GM12891 (cell line): ENCODE data around the gene CD109.
"Not testable (repeated sequence)": the region's sequence is repeated elsewhere in the genome, so short reads cannot be mapped to it uniquely, and the experiment has no call there.

Source experiments
- DNase-seq: peaks from one replicate; pipeline ENCODE4 v3.0.0; 2011; ENCODE audit warnings: low spot score; ENCODE audit not compliant: insufficient read length
- FAIRE-seq: peaks from 2 replicates; lab custom pipeline; 2011; peaks lifted over from hg19 to GRCh38; lab: Jason Lieb, UNC
- PAX5 ChIP-seq: IDR thresholded peaks from 2 replicates; pipeline ENCODE4 v1.6.1; 2011; ENCODE audit warnings: low read length, moderate library complexity, mild to moderate bottlenecking; ENCODE audit not compliant: insufficient read depth, severe bottlenecking
- POLR2A ChIP-seq: IDR thresholded peaks from 2 replicates; pipeline ENCODE4 v1.6.1; 2011; ENCODE audit warnings: low read depth, low read length, control low read depth
- POLR2AphosphoS5 ChIP-seq: IDR thresholded peaks from 2 replicates; pipeline ENCODE4 v1.6.1; 2011; ENCODE audit warnings: low read depth, low read length, control low read depth
- POU2F2 ChIP-seq: IDR thresholded peaks from 2 replicates; pipeline ENCODE4 v1.6.1; 2011; ENCODE audit warnings: low read depth, mild to moderate bottlenecking, control low read depth, low read length, moderate library complexity
- SPI1 ChIP-seq: IDR thresholded peaks from 2 replicates; pipeline ENCODE4 v1.6.1; 2011; ENCODE audit warnings: low read depth, low read length, control low read depth
- TAF1 ChIP-seq: IDR thresholded peaks from 2 replicates; pipeline ENCODE4 v1.6.1; 2011; ENCODE audit warnings: low read depth, low read length, control low read depth

Gene CD109

DNA sequence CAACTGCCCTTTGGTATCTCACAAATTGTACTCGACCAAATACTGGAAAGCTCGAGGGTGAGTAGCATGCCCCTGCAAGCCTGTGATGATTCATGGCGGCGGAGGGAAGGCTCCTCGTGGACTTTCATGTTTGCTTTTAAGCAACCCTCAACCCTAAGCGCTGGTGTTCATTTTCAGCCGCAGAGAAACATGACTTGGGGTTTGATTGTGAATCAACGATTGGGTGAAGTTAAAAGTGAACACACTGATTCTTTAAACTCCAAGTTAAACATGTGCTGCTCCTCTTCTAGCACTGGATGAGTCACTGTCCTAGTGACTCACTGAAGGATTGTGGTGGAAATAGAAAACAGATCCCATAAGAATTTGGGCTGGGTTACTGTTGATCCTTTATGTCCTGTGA lies 8.3 kb downstream of the CD109 start:
- DNase-seq (no peak), FAIRE-seq (peak; percentile 5)
- TF ChIP-seq TAF1 (no peak), SPI1 (no peak), POLR2A (no peak), POLR2AphosphoS5 (no peak), POU2F2 (no peak), PAX5 (no peak)

GRCh38 chr6:73704798-73705197 lies 8.8 kb downstream of the CD109 start:
- DNase-seq: no peak
- no peak for FAIRE-seq
- no peak for TF ChIP-seq POLR2AphosphoS5
- no peak for TF ChIP-seq POU2F2
- TF ChIP-seq PAX5: no peak
- no peak for TF ChIP-seq POLR2A
- no peak for TF ChIP-seq SPI1
- TF ChIP-seq TAF1: no peak

GRCh38 chr6:73706971-73707370 lies 11.0 kb downstream of the CD109 start:
- DNase-seq (no peak), FAIRE-seq (no peak)
- TF ChIP-seq POLR2A: no peak
- TF ChIP-seq PAX5: no peak

DNA sequence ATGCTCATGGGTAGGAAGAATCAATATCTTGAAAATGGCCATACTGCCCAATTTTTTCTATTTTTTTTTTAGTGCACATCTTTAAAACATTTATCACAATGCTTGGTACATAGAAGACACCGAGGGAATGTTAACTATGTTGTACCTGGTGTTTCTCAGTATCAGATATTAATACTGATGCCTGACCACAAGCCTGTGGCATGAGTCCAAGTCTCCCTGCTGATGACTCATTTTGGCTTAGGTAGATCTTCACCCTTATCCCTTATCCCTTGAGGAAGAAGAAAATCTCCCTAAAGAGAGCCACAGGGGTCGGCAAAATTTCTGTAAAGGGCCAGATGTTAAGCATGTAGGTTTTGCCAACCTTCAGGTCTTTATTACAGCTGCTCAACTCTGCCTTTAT lies 14.5 kb downstream of the CD109 start:
- FAIRE-seq (no peak), DNase-seq (no peak)
- TF ChIP-seq POLR2AphosphoS5 (no peak), POLR2A (no peak), TAF1 (no peak), SPI1 (no peak)

- DNase-seq: no peak
- TF ChIP-seq SPI1 (no peak), TAF1 (no peak), POLR2A (no peak), POLR2AphosphoS5 (no peak), POU2F2 (no peak), PAX5 (no peak)
- no peak for FAIRE-seq
These were observed 14.9 kb downstream of the CD109 start for GRCh38 chr6:73710948-73711347.

DNA sequence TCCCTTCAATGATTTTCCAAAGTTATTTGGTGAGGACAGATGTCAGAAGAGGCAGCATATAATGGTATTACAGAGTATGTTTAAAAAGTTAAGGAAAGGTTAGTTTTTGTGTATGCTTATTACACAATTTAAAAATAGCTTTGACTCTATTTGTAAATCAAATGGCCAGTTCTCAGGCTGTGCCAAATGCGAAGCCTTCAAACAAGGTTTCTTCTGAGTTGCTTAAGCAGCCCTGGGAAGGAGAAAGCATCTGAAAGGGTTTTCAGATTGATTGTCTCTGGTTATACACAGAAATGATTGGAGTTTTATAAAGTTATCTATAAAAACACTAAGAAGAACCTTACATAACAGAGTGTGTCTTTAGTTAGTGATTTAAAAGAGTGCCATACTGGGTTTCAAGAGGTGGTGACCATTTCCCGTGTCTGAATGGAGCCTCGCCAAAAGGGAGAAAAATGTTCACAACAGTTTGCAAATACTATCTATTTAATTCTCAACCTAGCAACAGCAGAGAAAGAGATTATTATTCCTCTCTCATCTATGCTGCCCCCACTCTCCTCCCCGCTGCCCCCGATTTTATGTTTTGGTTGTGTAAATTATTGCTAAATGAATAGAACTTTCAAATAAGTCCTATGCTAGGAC lies 16.7 kb downstream of the CD109 start:
- DNase-seq (no peak), FAIRE-seq (no peak)
- TF ChIP-seq TAF1: no peak
- TF ChIP-seq POLR2A: no peak
- TF ChIP-seq PAX5: no peak
- no peak for TF ChIP-seq SPI1
- TF ChIP-seq POLR2AphosphoS5: no peak
- TF ChIP-seq POU2F2: no peak

GRCh38 chr6:73713426-73714147 lies 17.6 kb downstream of the CD109 start:
- TF ChIP-seq POLR2A: no peak
- no peak for TF ChIP-seq TAF1
- TF ChIP-seq SPI1: no peak
- no peak for TF ChIP-seq POU2F2
- no peak for TF ChIP-seq PAX5
- no peak for TF ChIP-seq POLR2AphosphoS5
- DNase-seq (no peak), FAIRE-seq (no peak)

GRCh38 chr6:73715111-73715508 lies 19.1 kb downstream of the CD109 start:
- not testable (repeated sequence) for FAIRE-seq

GRCh38 chr6:73719046-73719445 lies 23.0 kb downstream of the CD109 start:
- FAIRE-seq (no peak), DNase-seq (no peak)
- TF ChIP-seq SPI1 (no peak), POLR2AphosphoS5 (no peak), TAF1 (no peak), POLR2A (no peak)

More at GRCh38 chr6:73715111-73715508, 19.1 kb downstream of the CD109 start:
- not testable (repeated sequence) for DNase-seq

DNA sequence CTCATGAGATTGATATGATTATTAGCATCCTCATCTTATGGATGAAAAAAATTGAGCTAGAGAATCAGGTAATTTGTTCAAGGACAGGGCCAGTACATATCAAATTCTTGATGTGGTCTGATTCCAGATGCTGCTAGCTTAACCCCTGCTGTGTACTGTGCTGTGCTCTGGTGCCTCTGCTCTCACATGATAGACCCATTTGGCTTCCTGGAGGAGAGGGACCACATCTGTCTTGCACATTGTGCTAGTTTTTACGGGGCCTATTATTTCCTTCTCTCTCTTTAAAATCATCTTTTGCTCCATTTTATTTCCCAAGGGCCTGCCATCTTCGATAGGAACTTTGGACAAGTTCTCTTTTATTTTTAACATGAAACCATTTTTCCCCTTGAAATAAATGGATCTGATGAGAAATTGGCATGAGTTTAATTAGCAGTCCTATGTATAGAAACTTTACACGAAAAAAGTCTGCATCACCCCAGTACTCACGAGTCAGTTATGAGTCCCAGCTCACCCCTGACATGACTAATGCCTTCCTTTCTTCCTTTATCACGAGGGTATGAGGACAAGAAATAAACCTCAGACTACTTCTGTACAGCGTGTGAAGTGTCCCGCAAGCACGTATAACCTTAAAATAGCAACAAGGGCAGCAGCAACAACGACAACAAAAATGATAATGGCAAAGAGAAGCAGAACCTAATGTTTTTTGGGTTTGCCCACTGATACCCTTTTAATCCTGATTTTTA lies 26.5 kb downstream of the CD109 start:
- no peak for DNase-seq
- TF ChIP-seq PAX5 (no peak), POLR2AphosphoS5 (no peak), TAF1 (no peak), POLR2A (no peak), POU2F2 (no peak), SPI1 (no peak)
- peak; percentile 65 for FAIRE-seq

DNA sequence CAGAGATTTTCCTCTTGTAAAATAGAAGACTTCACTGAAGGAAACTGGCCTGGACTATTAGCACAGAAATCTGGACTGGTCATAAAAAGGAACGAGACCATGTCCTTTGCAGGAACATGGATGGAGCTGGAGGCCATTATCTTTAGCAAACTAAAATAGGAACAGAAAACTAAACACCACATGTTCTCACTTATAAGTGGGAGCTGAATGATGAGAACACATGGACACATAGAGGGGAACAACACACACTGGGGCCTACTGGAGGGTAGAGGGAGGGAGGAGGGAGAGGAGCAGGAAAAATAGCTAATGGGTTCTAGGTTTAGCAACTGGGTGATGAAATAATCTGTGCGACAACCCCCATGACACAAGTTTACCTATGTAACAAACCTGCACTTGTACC lies 27.5 kb downstream of the CD109 start:
- not testable (repeated sequence) for FAIRE-seq, DNase-seq
